ENCODE results near the gene BARX2.

The BARX2 gene

GRCh38 chr11:129377739-129378138 is 2.1 kb downstream of the BARX2 start:
- H3K27ac ChIP-seq, result no peak overlapping the region
- CTCF ChIA-PET, result interaction anchor here (0.6 kb wide), 1 partner anchor 155 kb away, joined by 6 read pairs; no protein-coding TSS in a partner anchor
- no peak for DNase-seq (ENCODE audit: low spot score)
- POLR2A ChIA-PET (ENCODE audit: low non-redundant PET), result no interaction called here
- TF ChIP-seq CTCF (conservative IDR thresholded peaks at IDR 0.05; ENCODE audit: low read depth), result no peak

GRCh38 chr11:129380413-129380812 is 4.8 kb downstream of the BARX2 start:
- POLR2A ChIA-PET (ENCODE audit: low non-redundant PET), result no interaction called here
- CTCF ChIA-PET, result interaction anchor here (0.8 to 1.1 kb wide), 2 partner anchors 16 to 138 kb away, joined by 3 to 4 read pairs; no protein-coding TSS in a partner anchor
- H3K27ac ChIP-seq, result no peak overlapping the region
- no peak for TF ChIP-seq CTCF (conservative IDR thresholded peaks at IDR 0.05; ENCODE audit: low read depth)
- DNase-seq (ENCODE audit: low spot score), result no peak

GRCh38 chr11:129382583-129382982 is 6.9 kb downstream of the BARX2 start:
- H3K27ac ChIP-seq, result no peak overlapping the region
- no peak for DNase-seq (ENCODE audit: low spot score)
- TF ChIP-seq CTCF (conservative IDR thresholded peaks at IDR 0.05; ENCODE audit: low read depth), result no peak
- CTCF ChIA-PET, result no interaction called here
- POLR2A ChIA-PET (ENCODE audit: low non-redundant PET), result no interaction called here

- no peak for DNase-seq (ENCODE audit: low spot score)
- POLR2A ChIA-PET (ENCODE audit: low non-redundant PET), result no interaction called here
- H3K27ac ChIP-seq, result no peak overlapping the region
- CTCF ChIA-PET, result interaction anchor here (0.5 kb wide), 1 partner anchor 873 kb away, joined by 3 read pairs; no protein-coding TSS in a partner anchor
- no peak for TF ChIP-seq CTCF (conservative IDR thresholded peaks at IDR 0.05; ENCODE audit: low read depth)
Measured at GRCh38 chr11:129383060-129383459, 7.4 kb downstream of the BARX2 start.

GRCh38 chr11:129383502-129383901 is 7.9 kb downstream of the BARX2 start:
- no peak for DNase-seq (ENCODE audit: low spot score)
- CTCF ChIA-PET, result interaction anchor here (0.5 kb wide), 1 partner anchor 873 kb away, joined by 3 read pairs; no protein-coding TSS in a partner anchor
- no peak for TF ChIP-seq CTCF (conservative IDR thresholded peaks at IDR 0.05; ENCODE audit: low read depth)
- H3K27ac ChIP-seq, result no peak overlapping the region
- POLR2A ChIA-PET (ENCODE audit: low non-redundant PET), result no interaction called here

- POLR2A ChIA-PET (ENCODE audit: low non-redundant PET), result no interaction called here
- CTCF ChIA-PET, result no interaction called here
- TF ChIP-seq CTCF (conservative IDR thresholded peaks at IDR 0.05; ENCODE audit: low read depth), result no peak
- H3K27ac ChIP-seq, result no peak overlapping the region
- no peak for DNase-seq (ENCODE audit: low spot score)
Measured at GRCh38 chr11:129384415-129384814, 8.8 kb downstream of the BARX2 start.

GRCh38 chr11:129385801-129386200 is 10.2 kb downstream of the BARX2 start:
- CTCF ChIA-PET, result no interaction called here
- POLR2A ChIA-PET (ENCODE audit: low non-redundant PET), result no interaction called here
- TF ChIP-seq CTCF (conservative IDR thresholded peaks at IDR 0.05; ENCODE audit: low read depth), result no peak
- DNase-seq (ENCODE audit: low spot score), result no peak
- H3K27ac ChIP-seq, result no peak overlapping the region
